Left ventricle myocardium inferior (tissue), 1 donor: ENCODE results near the gene ARSD. TPM values are rescaled to one million over a fixed set of nuclear protein-coding genes. Genes with fewer than 3 reads are reported as not detected.
A peak's percentile ranks its signal among the peaks of the same experiment; 100 is the strongest.

Source experiments
- DNase-seq: peaks from one replicate; pipeline ENCODE4 v3.0.0-alpha.2; 2020
- H3K27ac ChIP-seq: fragments of 200-600 bp; replicated peaks from 2 replicates; pipeline ENCODE4 v1.8.0; 2021
- H3K27me3 ChIP-seq: fragments of 200-600 bp; 2 replicates; pipeline ENCODE4 v1.8.0; 2021; ENCODE audit warnings: low read depth
- H3K36me3 ChIP-seq: fragments of 200-600 bp; 2 replicates; pipeline ENCODE4 v1.8.0; 2021
- H3K4me1 ChIP-seq: fragments of 200-600 bp; 2 replicates; pipeline ENCODE4 v1.8.0; 2021
- H3K4me3 ChIP-seq: fragments of 200-600 bp; 2 replicates; pipeline ENCODE4 v1.8.0; 2021; ENCODE audit warnings: mild to moderate bottlenecking, moderate library complexity
- H3K9me3 ChIP-seq: fragments of 200-600 bp; replicated peaks from 2 replicates; pipeline ENCODE4 v1.8.0; 2021
- intact Hi-C: fragments of 100-400 bp; cut with micrococcal nuclease; formaldehyde crosslinking; loops from one replicate; pipeline ENCODE4 v1.11.0; 2022
- total RNA-seq: library from RNA; stranded (reverse); fragmentation: NEBNext Ultra II Directional; extraction: Animal tissue kit (Norgen Biotek cat#: 25700); gene quantifications from one replicate; pipeline ENCODE4 v1.2.1, GENCODE V29; 2021
- TF ChIP-seq, protein P1 (sequence below): fragments of 200-600 bp; IDR thresholded peaks from 2 replicates; pipeline ENCODE4 v1.8.0; 2021; ENCODE audit warnings: antibody characterized with exemption, mild to moderate bottlenecking, borderline replicate concordance
- donor health status: DM: no; HTN: yes; CAD: no; lungs with severe emphysema.

ARSD gene
- total RNA-seq, 1 donor from 2014 or later: 9.3 TPM

DNA sequence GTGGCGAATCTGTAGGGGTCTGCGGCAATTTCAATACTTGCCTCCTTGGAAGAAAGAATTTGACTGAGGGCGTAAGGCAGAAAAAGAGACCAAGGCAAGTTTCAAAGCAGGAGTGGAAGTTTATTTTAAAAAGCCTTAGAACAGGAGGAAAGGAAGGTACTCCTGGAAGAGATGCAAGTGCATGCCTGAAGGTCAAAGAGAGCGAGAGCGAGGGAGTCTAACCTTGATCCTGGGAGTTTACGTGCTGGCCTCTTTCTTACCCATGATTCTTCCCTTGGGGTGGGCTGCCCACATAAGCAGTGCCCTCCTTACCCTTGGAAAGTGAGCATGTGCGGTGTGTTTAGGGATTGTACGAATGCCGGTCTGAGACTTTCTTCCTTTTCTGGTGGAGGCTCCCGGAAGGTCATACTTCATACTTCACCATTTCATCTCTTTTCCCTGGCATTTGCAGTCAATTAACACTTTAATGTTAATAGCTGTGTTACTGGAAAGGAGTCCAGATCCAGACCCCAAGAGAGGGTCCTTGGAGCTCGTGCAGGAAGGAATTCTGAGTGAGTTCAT lies 40.0 kb downstream of the ARSD start:
- Histone ChIP-seq H3K27ac (no peak overlapping the region), H3K4me1 (no peaks in the 10 kb centered on the region), H3K27me3 (no peaks in the 10 kb centered on the region), H3K36me3 (no peaks in the 10 kb centered on the region), H3K4me3 (peak overlapping the region; percentile 60), H3K9me3 (no peaks in the 10 kb centered on the region)
- TF ChIP-seq, protein P1, sequence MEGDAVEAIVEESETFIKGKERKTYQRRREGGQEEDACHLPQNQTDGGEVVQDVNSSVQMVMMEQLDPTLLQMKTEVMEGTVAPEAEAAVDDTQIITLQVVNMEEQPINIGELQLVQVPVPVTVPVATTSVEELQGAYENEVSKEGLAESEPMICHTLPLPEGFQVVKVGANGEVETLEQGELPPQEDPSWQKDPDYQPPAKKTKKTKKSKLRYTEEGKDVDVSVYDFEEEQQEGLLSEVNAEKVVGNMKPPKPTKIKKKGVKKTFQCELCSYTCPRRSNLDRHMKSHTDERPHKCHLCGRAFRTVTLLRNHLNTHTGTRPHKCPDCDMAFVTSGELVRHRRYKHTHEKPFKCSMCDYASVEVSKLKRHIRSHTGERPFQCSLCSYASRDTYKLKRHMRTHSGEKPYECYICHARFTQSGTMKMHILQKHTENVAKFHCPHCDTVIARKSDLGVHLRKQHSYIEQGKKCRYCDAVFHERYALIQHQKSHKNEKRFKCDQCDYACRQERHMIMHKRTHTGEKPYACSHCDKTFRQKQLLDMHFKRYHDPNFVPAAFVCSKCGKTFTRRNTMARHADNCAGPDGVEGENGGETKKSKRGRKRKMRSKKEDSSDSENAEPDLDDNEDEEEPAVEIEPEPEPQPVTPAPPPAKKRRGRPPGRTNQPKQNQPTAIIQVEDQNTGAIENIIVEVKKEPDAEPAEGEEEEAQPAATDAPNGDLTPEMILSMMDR: no peak
- intact Hi-C loops: no loop called here
- DNase-seq: no peak

DNA sequence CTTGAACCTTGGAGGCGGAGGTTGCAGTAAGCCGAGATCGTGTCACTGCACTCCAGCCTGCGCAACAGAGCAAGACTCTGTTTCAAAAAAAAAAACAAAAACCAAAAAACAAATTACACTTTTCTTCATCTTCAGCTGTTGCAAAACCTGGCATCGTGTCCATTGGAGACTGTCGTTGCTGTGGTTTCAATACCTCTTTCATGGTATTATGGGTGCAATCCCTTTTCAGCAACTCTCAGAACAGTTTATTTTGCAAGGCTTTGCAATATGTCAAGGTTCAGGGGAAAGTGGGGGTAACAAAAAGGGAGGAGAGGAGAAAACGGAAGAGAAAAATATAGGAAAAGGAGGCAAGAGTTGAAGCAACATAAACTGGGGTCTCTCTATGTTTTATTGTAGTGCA lies 40.8 kb downstream of the ARSD start:
- Histone ChIP-seq H3K27ac (no peak overlapping the region), H3K9me3 (no peaks in the 10 kb centered on the region), H3K4me1 (no peaks in the 10 kb centered on the region), H3K27me3 (no peaks in the 10 kb centered on the region), H3K4me3 (no peak overlapping the region), H3K36me3 (no peaks in the 10 kb centered on the region)
- DNase-seq: no peak
- TF ChIP-seq, protein P1: no peak
- intact Hi-C loops: no loop called here

DNA sequence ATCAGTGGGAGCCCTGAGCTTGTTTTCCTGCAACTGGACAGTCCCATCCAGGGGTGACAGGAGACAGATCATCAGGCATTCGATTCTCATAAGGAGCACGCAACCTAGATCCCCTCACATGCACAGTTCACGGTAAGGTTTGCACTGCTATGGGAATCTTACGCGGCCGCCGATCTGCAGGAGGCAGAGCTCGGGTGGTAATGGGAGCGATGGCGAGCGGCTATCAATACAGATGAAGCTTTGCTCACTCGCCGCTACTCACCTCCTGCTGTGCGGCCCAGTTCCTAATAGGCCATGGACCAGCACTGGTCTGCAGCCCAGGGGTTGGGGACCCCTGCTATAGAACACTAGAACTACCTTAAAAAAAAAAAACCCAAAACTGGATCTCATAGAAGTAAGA lies 45.4 kb downstream of the ARSD start:
- TF ChIP-seq, protein P1: no peak
- H3K27ac ChIP-seq: no peak overlapping the region
- intact Hi-C loops: no loop called here
- no peaks in the 10 kb centered on the region for H3K4me1 ChIP-seq
- H3K9me3 ChIP-seq: no peaks in the 10 kb centered on the region
- H3K4me3 ChIP-seq: no peak overlapping the region
- no peaks in the 10 kb centered on the region for H3K27me3 ChIP-seq
- no peaks in the 10 kb centered on the region for H3K36me3 ChIP-seq
- DNase-seq: no peak

DNA sequence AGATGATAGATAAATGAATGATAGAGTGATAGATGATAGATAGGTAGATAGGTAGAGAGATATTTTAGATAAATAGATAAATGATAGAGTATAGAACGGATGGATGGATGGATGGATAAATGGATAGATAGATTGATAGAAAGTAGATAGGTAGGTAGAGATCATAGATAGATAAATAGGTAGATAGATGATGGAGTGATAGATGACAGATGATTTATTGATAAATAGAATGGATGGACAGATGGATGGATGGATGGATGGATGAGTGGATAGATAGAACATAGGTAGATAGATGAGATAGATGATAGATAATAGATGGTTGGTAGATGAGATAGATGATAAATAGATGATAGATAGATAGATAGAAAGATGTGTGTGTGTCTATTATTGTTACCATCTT lies 49.5 kb downstream of the ARSD start:
- Histone ChIP-seq H3K4me3 (no peak overlapping the region), H3K4me1 (no peaks in the 10 kb centered on the region), H3K27me3 (no peaks in the 10 kb centered on the region), H3K27ac (no peak overlapping the region), H3K9me3 (no peaks in the 10 kb centered on the region), H3K36me3 (no peaks in the 10 kb centered on the region)
- TF ChIP-seq, protein P1: no peak
- intact Hi-C loops: no loop called here
- DNase-seq: no peak

DNA sequence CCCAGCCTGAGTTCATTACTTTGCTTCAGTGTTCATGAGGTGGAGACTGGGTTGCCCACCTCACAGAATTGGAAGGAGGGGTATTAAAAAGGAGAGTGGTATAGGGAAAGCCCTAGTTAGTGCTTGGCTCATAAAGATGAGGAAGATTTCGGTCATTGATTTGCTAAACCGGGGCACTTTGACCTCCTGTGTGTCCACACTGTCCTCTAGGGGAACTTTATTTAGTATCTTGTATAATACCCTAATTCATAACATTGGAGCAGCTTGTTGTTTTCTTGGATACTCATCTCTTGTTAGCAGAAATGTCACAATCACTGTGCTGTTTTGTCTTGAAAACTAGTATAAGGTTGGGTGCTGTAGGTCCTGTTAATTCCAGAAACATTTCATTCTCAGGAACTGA lies 50.6 kb downstream of the ARSD start:
- intact Hi-C loops: no loop called here
- TF ChIP-seq, protein P1: no peak
- no peak for DNase-seq

More for the DNA sequence above, 50.6 kb downstream of the ARSD start:
- Histone ChIP-seq H3K36me3 (no peaks in the 10 kb centered on the region), H3K4me1 (no peaks in the 10 kb centered on the region), H3K27me3 (no peaks in the 10 kb centered on the region), H3K27ac (no peak overlapping the region), H3K4me3 (no peak overlapping the region), H3K9me3 (no peaks in the 10 kb centered on the region)
